ENCODE data around the gene B3GAT1.

GRCh38 chr11:134374171-134374570 is 37.9 kb downstream of the B3GAT1 start:
- TF ChIP-seq, protein P1, sequence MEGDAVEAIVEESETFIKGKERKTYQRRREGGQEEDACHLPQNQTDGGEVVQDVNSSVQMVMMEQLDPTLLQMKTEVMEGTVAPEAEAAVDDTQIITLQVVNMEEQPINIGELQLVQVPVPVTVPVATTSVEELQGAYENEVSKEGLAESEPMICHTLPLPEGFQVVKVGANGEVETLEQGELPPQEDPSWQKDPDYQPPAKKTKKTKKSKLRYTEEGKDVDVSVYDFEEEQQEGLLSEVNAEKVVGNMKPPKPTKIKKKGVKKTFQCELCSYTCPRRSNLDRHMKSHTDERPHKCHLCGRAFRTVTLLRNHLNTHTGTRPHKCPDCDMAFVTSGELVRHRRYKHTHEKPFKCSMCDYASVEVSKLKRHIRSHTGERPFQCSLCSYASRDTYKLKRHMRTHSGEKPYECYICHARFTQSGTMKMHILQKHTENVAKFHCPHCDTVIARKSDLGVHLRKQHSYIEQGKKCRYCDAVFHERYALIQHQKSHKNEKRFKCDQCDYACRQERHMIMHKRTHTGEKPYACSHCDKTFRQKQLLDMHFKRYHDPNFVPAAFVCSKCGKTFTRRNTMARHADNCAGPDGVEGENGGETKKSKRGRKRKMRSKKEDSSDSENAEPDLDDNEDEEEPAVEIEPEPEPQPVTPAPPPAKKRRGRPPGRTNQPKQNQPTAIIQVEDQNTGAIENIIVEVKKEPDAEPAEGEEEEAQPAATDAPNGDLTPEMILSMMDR (conservative IDR thresholded peaks at IDR 0.05; ENCODE audit: low read depth in 2 of 2), result no peak
- TF ChIP-seq ZNF114 (CRISPR knock-in tag; IDR thresholded peaks at IDR 0.05), result no peak
- no peak for TF ChIP-seq EZH2 (IDR thresholded peaks at IDR 0.05; ENCODE audit: low read depth, unreplicated experiment)
- TF ChIP-seq REST (IDR thresholded peaks at IDR 0.05; ENCODE audit: unreplicated experiment), result no peak
- TF ChIP-seq CREB1 (CRISPR knock-in tag; IDR thresholded peaks at IDR 0.05; ENCODE audit: low read depth), result no peak
- no peak for TF ChIP-seq EZH2phosphoT487 (IDR thresholded peaks at IDR 0.05; ENCODE audit: unreplicated experiment)
- no peak for TF ChIP-seq POLR2AphosphoS5 (IDR thresholded peaks at IDR 0.05; ENCODE audit: low read depth)
- no peak for TF ChIP-seq JUNB (IDR thresholded peaks at IDR 0.05; ENCODE audit: unreplicated experiment)
